SJCRH30 (cell line): Measurements from ENCODE around the gene HOXA6. TPM values are rescaled to one million over a fixed set of nuclear protein-coding genes. Genes with fewer than 3 reads are reported as not detected.

Experiments used
- DNase-seq, 2 experiments: peaks; one replicate each; pipeline ENCODE4 v3.0.0-alpha.2; 2015 to 2020
- H3K27ac ChIP-seq: fragments of 250-450 bp; sonication (Bioruptor Pico); 2 replicates; pipeline ENCODE4 v1.5.1; 2020; ENCODE audit warnings: mild to moderate bottlenecking, moderate library complexity
- H3K27me3 ChIP-seq: fragments of 250-450 bp; sonication (Bioruptor Pico); 2 replicates; pipeline ENCODE4 v1.5.1; 2020; ENCODE audit warnings: mild to moderate bottlenecking, moderate library complexity
- H3K36me3 ChIP-seq: fragments of 250-450 bp; sonication (Bioruptor Pico); 2 replicates; pipeline ENCODE4 v1.5.1; 2020; ENCODE audit warnings: mild to moderate bottlenecking, moderate library complexity
- H3K4me1 ChIP-seq: fragments of 250-450 bp; sonication (Bioruptor Pico); 2 replicates; pipeline ENCODE4 v1.5.1; 2020; ENCODE audit warnings: mild to moderate bottlenecking, moderate library complexity
- H3K4me3 ChIP-seq: fragments of 250-450 bp; sonication (Bioruptor Pico); 2 replicates; pipeline ENCODE4 v1.5.1; 2020; ENCODE audit warnings: mild to moderate bottlenecking, moderate library complexity
- H3K9me3 ChIP-seq: fragments of 250-450 bp; sonication (Bioruptor Pico); replicated peaks from 2 replicates; pipeline ENCODE4 v1.5.1; 2020; ENCODE audit warnings: mild to moderate bottlenecking, moderate library complexity
- total RNA-seq: library from RNA; depleted of rRNA; stranded (reverse); fragments of >200 nt; shearing (Covaris generic); gene quantifications from 2 replicates; pipeline ENCODE4 v1.2.3, GENCODE V29; 2014

HOXA6 gene
- total RNA-seq, 1 experiment from 2014 or later = 3.8 TPM

DNA sequence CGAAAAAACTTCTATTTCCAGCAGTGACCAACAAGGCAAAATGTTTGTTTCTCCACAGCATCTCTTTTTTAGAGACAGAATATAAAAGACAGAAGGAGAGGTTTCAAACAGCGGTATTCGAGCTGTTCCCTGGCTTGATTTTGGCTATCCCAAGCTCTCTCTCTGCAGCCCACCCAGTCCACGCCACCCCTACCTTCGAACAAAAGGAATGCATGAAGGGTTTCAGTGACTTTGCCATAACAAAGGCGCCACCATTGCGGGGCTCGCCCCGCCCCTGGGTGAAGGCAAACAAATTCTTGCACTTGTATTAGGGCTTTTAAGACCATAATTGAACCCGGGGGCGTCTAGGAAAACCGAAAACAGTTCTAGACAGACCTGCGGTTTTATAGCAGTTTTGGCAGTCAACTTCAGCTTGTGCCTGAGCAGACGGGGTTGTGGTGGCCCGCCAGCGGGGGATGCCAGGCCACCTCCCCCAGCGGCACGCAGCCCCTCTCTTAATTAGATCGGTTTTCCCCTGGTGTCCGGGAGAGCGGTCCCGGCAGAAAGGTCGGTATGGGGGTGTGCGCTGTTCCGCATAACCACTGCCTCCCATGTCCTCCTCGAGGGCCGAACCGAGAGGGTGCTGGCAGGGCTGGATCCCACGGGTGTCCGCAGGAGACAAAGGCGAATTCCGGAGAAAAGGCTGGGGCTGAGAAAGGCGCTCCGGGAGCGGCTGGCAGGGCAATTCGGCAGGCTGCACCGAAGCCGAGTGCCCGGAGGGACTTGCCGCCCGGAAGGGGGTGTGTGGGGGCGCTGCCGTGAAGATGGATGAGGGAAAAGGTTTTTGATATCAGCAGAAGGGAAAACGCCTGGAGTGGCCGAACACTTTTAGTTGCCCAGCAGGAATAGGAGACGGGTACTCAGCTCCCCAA is 40.2 kb upstream of the HOXA6 start:
- Histone ChIP-seq H3K4me1 (no peaks in the 10 kb centered on the region), H3K36me3 (no peaks in the 10 kb centered on the region), H3K27ac (no peak overlapping the region), H3K4me3 (no peak overlapping the region), H3K9me3 (no peaks in the 10 kb centered on the region), H3K27me3 (no peaks in the 10 kb centered on the region)
- no peak for DNase-seq

DNA sequence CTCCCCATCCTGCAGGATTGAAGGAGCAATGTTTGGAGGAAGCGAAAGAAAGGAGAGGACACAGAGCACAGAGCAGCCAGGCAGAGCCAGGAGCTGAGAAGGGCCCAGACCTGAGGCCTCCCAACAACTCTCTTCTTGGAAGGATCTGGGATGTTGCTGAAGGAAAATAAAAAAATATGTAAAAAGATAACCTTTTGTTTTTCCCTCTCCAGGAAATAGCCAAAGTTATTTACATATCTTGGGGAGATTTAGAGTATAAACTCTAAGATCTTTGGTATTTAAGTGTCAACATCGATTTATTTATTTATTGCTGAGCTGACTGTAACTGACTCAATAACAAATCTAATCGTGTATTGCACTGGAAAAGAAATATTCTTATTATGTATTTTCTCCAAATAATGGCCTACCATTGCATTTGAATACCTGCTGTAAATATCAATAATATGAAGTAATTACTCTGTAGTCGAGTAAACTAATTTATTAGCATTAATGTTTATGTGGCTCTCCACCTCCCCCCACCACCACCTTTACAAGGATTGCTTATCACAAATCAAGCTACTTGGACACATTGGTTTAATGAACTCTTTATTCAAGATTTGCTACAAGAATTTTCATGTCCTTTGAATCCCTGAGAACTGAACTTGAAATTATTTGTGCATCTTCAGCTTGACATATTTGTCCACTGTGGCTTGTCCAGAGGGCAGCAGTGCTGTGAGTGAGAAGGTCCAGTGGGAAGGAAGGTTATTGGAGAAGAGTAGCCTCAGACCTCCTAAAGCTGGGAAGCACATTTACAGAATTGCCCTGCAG is 39.3 kb upstream of the HOXA6 start:
- H3K27ac ChIP-seq = no peak overlapping the region
- no peaks in the 10 kb centered on the region for H3K27me3 ChIP-seq
- no peak overlapping the region for H3K4me3 ChIP-seq

DNA sequence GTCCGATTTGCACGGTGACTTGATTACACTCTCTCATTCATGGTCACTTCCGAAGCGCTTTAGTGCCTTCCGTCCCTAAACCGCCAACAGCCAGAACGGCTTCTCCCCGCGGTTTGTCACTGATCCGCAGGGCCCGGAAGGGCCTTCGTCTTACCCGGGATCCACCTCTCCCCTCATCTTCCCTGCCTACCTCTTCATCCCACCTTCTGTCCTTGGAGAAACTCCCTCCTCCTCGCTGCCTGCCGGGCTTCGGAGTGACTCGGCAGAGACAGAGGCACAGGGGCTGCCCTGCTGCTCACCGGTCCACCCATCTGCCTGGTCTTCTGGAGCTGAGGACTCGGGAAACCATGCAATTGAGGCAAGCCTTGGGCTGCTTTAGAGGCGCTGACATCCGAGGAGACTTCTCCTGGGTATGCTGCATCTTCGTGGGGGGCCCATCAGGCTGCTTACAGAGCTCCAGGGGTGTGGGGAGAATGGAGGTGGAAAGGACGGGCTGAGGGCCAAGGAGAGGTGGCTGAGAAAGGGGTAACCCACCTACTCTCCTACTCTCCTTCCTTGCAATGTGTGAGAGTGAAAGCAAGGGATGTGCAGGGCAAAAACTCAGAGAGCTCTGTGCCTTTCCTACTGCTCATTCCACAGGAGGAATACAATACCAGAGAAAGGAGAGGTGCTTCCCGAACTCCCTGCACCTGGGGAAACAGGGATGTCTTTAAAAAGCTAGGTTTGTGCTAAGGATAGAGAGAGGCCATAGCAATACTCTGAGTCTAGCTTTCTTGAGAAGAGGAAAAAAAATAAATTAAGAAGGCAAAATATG is 38.5 kb upstream of the HOXA6 start:
- no peaks in the 10 kb centered on the region for H3K9me3 ChIP-seq
- H3K27ac ChIP-seq = peak overlapping the region; percentile 44; the same call in 1 of the 2 replicates
- DNase-seq = peak in 1 of 2 experiments; percentile 26
- H3K27me3 ChIP-seq = no peaks in the 10 kb centered on the region
- H3K4me1 ChIP-seq = no peaks in the 10 kb centered on the region
- H3K4me3 ChIP-seq = peak overlapping the region; percentile 73
- no peaks in the 10 kb centered on the region for H3K36me3 ChIP-seq

More for the DNA sequence above, 39.3 kb upstream of the HOXA6 start:
- Histone ChIP-seq H3K9me3 (no peaks in the 10 kb centered on the region), H3K4me1 (no peaks in the 10 kb centered on the region), H3K36me3 (no peaks in the 10 kb centered on the region)
- DNase-seq = no peak

DNA sequence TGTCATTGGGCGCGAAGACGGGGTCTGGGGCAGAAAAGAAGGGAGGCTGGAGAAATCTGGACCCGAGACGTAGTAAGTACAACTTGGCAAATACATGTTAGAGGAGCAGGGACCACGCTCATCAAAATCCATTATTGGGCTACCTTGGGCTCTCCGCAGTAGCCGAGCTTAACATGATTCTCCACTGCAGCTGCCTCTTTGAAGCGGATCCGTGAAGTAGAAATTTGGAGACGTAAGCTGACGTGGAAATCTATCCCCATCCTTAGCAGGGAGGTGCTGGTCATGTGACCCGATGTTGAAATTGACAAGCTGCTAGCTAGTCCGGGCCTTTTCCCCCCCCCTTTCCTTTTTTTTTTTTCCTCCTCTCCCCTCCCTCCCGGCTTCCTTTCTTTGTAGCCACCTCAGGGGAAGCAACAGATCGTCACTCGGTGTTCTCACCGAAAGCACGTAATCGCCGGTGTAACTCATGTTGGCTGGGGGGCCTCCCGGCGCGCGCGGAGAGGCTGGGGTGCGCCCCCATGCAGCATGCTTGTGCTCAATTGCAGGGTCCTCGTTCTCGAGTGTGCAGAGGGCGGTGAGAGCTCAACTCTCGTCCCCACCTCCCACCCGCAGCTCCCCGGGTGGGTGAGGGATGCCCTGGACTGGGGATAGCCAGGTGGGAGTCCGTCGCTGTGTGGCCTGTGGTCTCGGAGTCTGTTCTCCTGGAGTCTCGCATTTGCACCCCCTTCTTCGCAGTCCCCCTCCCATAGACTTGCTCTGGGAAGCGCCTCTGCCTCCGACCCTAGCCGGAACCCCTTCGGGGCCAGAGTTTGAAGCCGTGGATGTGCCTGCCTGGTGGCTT is 37.7 kb upstream of the HOXA6 start, which contains the start of gene HOXA11:
HOXA11 (minus strand) TSS at position 220 of the 841 bp plus-strand sequence; CDS start at position 132, 88 bp downstream.
- Histone ChIP-seq H3K4me3 (peak within 1 kb of the TSS; percentile 73), H3K4me1 (no peaks in the 10 kb centered on the region), H3K9me3 (no peaks in the 10 kb centered on the region), H3K27ac (peak within 1 kb of the TSS; percentile 87), H3K36me3 (no peaks in the 10 kb centered on the region), H3K27me3 (no peaks in the 10 kb centered on the region)
- peak; percentile 27 to 52 for DNase-seq

DNA sequence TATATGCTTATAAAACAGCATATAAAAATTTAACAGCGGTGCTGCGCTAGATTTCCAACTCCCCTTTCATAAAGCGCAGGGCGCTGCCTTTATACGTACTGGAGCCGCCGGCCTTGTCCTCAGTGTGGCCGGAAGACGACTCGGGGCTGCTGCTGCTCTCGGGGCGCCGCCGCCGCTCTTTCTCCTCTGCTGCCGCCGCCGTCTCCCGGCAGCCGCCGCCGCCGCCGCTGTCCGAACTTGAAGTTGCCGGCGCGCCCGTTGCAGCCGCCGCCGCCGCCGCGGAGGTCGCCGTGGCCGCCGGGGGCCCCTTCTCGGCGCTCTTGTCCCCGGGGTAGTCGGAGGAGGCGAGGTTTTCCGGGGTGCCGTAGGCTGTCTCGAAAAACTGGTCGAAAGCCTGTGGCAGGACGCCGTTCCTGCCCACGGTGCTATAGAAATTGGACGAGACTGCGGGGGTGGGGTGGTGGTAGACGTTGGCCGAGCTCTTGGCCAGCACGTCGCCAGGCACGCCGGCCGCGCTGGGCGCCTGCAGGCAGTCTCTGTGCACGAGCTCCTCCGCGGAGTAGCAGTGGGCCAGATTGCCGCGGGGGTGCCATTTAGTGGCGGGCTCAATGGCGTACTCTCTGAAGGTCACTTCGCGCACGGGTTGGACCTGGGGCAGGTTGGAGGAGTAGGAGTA is 36.9 kb upstream of the HOXA6 start:
- peak overlapping the region; percentile 73 for H3K4me3 ChIP-seq
- peak overlapping the region; percentile 87 for H3K27ac ChIP-seq
- H3K27me3 ChIP-seq = no peaks in the 10 kb centered on the region
- no peaks in the 10 kb centered on the region for H3K36me3 ChIP-seq
- peak; percentile 55 to 69 for DNase-seq
- no peaks in the 10 kb centered on the region for H3K9me3 ChIP-seq
- H3K4me1 ChIP-seq = no peaks in the 10 kb centered on the region

DNA sequence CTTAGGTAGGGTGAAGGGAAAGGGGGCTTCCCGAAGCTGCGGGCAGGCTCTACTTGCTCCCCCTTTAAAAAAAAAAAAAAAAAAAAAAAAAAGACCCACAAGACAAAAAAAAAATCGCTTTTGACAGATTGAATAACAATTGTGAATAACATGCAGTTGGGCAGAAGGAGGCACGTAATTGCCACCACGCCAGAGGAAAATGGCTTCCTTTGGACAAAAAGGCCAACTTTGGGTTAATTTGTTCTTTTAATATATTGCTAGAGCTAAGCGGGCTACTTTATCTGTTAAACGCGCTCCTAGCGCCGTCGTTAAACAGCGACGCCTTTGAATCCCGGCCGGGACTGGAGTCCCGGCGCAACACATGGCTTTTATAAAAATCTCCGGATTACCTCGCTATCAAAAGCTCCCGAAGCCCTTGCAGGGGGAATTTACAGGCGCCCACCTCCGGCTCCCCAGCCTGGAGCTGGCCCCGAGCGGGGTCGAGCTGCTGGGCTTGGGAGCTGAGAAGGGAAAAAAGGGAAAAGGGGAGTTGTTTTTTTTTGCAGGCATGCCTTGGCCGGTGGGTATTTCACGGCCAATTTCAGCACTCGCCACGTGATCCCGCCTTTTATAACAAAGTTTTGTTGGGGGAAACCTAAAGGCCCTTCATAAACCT is 36.2 kb upstream of the HOXA6 start:
- H3K36me3 ChIP-seq = no peaks in the 10 kb centered on the region
- no peaks in the 10 kb centered on the region for H3K27me3 ChIP-seq
- H3K9me3 ChIP-seq = no peaks in the 10 kb centered on the region
- peak overlapping the region; percentile 87 for H3K27ac ChIP-seq
- no peaks in the 10 kb centered on the region for H3K4me1 ChIP-seq
- peak; percentile 32 to 56 for DNase-seq
- peak overlapping the region; percentile 73 for H3K4me3 ChIP-seq

DNA sequence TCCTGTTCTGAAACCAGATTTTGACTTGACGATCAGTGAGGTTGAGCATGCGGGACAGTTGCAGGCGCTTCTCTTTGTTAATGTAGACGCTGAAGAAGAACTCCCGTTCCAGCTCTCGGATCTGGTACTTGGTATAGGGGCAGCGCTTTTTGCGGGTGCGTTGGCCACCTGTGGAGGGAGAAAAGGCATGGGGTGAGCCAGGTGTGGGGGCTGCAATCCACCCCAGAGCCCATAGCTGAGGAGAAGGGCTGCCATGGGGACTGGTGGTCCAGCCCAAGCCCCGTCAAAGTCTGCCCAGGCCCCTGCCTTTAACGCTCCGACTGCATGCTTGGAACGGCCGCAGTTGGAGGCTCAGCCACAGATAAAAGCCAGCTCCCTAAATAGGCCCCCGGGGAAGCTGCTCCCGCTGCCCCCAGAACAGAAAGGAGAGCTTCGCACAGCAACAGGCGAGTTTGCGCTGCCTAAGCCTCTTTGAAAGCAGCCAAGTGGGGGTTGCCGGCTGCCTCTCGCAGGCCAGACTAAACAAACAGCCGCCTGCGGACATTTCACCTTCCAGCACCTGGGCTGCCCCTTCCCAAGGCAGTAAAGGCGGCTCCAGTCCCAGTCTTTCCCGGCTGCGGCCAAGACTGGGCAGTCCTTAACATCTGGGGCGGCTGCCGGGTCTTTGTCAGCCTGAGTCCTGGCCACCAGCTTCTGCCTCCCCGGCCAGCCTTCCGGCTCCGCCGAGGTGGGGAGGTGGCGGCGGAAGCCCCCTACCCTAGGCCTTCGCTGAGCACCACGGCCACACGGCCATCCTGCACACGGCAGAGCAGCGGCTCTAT is 35.5 kb upstream of the HOXA6 start:
- H3K27me3 ChIP-seq = no peaks in the 10 kb centered on the region
- no peaks in the 10 kb centered on the region for H3K36me3 ChIP-seq
- H3K4me1 ChIP-seq = no peaks in the 10 kb centered on the region
- H3K9me3 ChIP-seq = no peaks in the 10 kb centered on the region
- peak overlapping the region; percentile 73 for H3K4me3 ChIP-seq
- DNase-seq = peak; percentile 55 to 66
- H3K27ac ChIP-seq = peak overlapping the region; percentile 87

DNA sequence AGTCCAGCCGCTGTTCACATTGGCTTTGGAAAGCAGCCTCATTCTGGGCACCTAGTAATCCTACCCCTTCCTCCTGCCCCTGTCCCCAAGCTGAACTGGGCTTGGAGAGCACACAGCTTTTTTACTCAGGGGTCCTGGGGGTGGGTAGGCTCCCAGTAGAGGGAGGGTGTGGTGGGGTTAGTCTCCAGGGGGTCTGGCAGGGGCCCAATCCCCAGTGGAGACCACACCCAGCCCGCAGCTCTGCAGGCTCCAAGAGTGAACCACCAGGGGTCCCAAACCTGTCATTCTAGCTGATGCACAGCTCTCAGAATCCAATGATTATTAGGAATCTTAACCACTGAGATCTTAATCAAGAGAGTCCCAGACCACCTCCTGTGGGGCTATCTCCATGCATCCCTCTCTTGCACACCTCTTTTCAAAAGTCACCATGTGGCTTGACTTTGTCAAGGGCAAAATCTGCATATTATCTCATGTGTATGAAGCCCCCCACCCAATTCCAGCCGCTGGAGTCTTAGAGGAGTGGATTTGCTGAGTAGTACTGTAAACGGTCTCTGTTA is 34.8 kb upstream of the HOXA6 start:
- Histone ChIP-seq H3K4me1 (no peaks in the 10 kb centered on the region), H3K9me3 (no peaks in the 10 kb centered on the region), H3K4me3 (no peak overlapping the region), H3K36me3 (no peaks in the 10 kb centered on the region), H3K27me3 (0 out of 2 replicates have a peak, but pooled peaks cover 5% of the 10 kb centered on the region), H3K27ac (no peak overlapping the region)
- no peak for DNase-seq

DNA sequence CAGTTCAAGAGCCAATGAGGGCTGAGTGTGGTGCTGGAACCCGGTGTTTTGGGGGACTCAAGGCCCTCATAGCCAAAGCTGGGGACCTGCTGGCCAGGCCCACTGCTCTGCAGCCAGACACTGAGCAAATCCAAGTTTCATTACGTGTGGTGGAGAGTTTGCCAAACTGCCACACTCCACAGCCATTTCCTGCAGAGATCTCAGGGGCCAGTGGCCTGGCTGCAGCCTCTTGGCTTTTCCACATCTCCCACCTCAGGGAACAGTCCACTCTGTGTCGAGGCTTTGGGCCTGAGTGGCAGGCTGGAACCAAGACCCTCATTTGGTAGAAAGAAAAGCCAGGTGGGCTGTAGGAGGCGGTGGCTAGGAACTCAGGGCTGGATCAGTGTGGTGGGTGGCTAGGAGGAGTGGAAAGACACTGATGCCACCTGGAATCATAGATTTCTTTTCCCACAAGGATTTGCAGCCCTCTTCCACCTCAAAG is 34.3 kb upstream of the HOXA6 start:
- Histone ChIP-seq H3K9me3 (no peaks in the 10 kb centered on the region), H3K27me3 (0 out of 2 replicates have a peak, but pooled peaks cover 5% of the 10 kb centered on the region), H3K4me3 (no peak overlapping the region), H3K4me1 (no peaks in the 10 kb centered on the region), H3K36me3 (no peaks in the 10 kb centered on the region), H3K27ac (no peak overlapping the region)
- DNase-seq = no peak

DNA sequence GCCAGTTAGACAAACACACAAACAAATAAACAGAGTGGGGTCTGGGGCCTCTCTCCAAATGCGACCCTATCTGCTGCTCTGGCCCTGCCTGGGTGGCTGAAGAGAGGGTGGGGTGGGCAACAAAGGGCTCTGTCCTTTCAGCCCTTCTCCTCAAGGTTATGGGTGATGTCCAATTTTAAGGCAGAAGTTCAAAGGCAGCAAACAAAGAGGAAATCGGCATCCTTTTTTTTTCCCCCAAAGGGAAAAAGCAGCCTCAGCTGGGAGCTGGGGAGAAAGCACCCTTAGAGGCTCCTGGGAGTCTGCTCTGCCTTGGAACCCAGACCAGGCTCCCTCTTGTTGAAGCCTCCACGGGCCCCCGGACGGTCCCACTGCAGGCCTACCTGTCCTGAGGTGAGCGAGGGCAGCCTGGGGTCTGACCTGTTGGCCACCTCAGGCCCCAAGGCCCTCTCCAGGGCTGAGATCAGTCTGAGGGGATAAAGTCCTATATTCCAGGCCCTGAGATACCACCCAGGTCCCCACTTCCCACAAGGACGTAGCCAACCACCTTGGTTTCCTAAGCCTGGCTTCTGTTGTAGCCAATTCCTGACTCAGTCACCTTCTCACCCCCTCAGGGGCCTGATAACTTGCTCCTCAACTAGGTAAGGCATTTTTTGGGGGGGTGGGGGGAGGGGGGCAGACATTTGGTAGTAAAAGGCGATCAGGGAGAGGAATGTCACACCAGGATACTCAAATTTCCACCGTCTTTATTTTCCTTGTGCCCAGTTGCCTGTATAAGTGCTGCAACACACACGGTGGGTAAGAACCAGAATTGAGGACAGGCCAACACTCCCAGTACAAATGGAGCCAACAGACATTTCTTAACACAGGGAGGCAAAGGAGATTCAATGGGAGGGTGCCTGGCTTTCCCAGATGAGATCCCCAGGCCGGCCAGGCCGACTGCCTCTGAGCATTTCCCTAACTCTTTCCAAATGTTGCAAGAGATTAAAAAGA is 33.2 kb upstream of the HOXA6 start:
- Histone ChIP-seq H3K4me1 (no peaks in the 10 kb centered on the region), H3K27ac (no peak overlapping the region), H3K27me3 (0 out of 2 replicates have a peak, but pooled peaks cover 5% of the 10 kb centered on the region)

More for the DNA sequence above, 33.2 kb upstream of the HOXA6 start:
- DNase-seq = no peak
- Histone ChIP-seq H3K9me3 (no peaks in the 10 kb centered on the region), H3K36me3 (no peaks in the 10 kb centered on the region), H3K4me3 (no peak overlapping the region)
